Globus pallidus (tissue), 1 donor: ENCODE measurements around the gene ABCA8.
A peak's percentile ranks its signal among the peaks of the same experiment; 100 is the strongest.

Source experiments
- DNase-seq: peaks from one replicate; pipeline ENCODE4 v3.0.0-alpha.2; 2015; ENCODE audit warnings: low spot score

Gene ABCA8

GRCh38 chr17:68943123-68943811 is 11.9 kb downstream of the ABCA8 start:
- no peak for DNase-seq

- DNase-seq = no peak
These were observed 12.8 kb downstream of the ABCA8 start for GRCh38 chr17:68942389-68942788.

GRCh38 chr17:68941761-68942160 is 13.4 kb downstream of the ABCA8 start:
- DNase-seq = no peak

- no peak for DNase-seq
These were observed 16.0 kb downstream of the ABCA8 start for GRCh38 chr17:68939195-68939594.

GRCh38 chr17:68937890-68938514 is 17.2 kb downstream of the ABCA8 start:
- DNase-seq = no peak

GRCh38 chr17:68927516-68927915 is 27.7 kb downstream of the ABCA8 start:
- DNase-seq = no peak

- no peak for DNase-seq
These were observed 30.1 kb downstream of the ABCA8 start for GRCh38 chr17:68924793-68925720.

GRCh38 chr17:68910789-68911431 is 44.3 kb downstream of the ABCA8 start:
- no peak for DNase-seq

- peak; percentile 91 for DNase-seq
These were observed 44.9 kb downstream of the ABCA8 start for GRCh38 chr17:68910251-68910705.

- peak; percentile 53 for DNase-seq
These were observed 46.1 kb downstream of the ABCA8 start for GRCh38 chr17:68909066-68909465.

- DNase-seq = peak; percentile 46
These were observed 47.1 kb downstream of the ABCA8 start for GRCh38 chr17:68908045-68908444.

GRCh38 chr17:68906638-68907037 is 48.6 kb downstream of the ABCA8 start:
- peak; percentile 68 for DNase-seq

- DNase-seq = peak; percentile 20
These were observed 51.9 kb downstream of the ABCA8 start for GRCh38 chr17:68903286-68903685.

GRCh38 chr17:68897557-68897956 is 57.6 kb downstream of the ABCA8 start:
- no peak for DNase-seq

- no peak for DNase-seq
These were observed 62.5 kb downstream of the ABCA8 start for GRCh38 chr17:68892658-68893057.

GRCh38 chr17:68892193-68892592 is 63.0 kb downstream of the ABCA8 start:
- DNase-seq = no peak

- DNase-seq = no peak
These were observed 68.8 kb downstream of the ABCA8 start for GRCh38 chr17:68886401-68886800.

- no peak for DNase-seq
These were observed 70.3 kb downstream of the ABCA8 start for GRCh38 chr17:68884888-68885287.

GRCh38 chr17:68878226-68878885 is 76.8 kb downstream of the ABCA8 start:
- DNase-seq = no peak

- no peak for DNase-seq
These were observed 83.7 kb downstream of the ABCA8 start for GRCh38 chr17:68871447-68871846.

GRCh38 chr17:68870976-68871375 is 84.2 kb downstream of the ABCA8 start:
- DNase-seq = no peak
